HG03039 (cell line): ENCODE data around the gene ZMYM5.
"Not testable (repeated sequence)": the region's sequence is repeated elsewhere in the genome, so short reads cannot be mapped to it uniquely, and the experiment has no call there.

Experiments
- ATAC-seq: cut with Tn5 transposase; IDR thresholded peaks from one replicate; pipeline ENCODE4 v1.9.1; 2021; ENCODE audit warnings: mild to moderate bottlenecking, moderate library complexity; ENCODE audit not compliant: unreplicated experiment

Gene ZMYM5

DNA sequence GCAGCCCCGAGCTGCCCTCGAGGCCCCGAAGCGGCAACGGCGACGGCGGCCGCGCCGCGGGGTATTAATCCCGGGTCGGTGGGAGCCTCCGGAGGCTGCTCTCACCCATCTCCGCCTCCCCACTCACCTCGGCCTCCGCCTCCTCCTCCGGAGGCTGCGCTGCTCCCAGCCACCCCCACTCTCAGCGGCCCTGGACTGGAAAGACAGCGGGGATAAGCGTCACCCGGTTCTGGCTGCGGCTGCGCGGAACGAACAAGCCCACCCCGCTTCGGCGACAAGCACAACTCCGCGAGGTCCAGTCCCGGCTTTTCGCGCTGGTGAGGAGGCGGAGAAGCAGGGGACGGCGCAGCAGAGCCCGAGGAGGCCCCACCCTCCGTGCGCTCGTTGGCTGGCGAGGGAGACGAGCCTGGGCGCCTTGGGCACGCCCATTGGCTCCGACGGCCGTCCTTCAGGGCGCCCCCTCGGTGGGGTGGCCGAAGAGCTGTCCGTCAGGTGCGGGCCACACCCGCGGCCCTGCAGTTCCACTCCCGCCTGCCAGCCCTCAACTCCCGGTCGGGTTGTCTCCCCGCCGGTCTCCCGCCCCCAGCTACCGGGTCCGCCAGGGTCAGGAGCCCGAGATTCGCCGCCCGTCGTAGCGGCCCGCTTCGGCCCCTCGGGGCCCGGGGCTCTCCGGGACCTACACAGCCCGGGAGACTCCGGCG, at the start of gene ZMYM5:
ZMYM5 (minus strand) TSS at position 327 of the 701 bp plus-strand sequence. CDS start 11,469 bp downstream, outside the sequence.
- ATAC-seq: peak; percentile 87

DNA sequence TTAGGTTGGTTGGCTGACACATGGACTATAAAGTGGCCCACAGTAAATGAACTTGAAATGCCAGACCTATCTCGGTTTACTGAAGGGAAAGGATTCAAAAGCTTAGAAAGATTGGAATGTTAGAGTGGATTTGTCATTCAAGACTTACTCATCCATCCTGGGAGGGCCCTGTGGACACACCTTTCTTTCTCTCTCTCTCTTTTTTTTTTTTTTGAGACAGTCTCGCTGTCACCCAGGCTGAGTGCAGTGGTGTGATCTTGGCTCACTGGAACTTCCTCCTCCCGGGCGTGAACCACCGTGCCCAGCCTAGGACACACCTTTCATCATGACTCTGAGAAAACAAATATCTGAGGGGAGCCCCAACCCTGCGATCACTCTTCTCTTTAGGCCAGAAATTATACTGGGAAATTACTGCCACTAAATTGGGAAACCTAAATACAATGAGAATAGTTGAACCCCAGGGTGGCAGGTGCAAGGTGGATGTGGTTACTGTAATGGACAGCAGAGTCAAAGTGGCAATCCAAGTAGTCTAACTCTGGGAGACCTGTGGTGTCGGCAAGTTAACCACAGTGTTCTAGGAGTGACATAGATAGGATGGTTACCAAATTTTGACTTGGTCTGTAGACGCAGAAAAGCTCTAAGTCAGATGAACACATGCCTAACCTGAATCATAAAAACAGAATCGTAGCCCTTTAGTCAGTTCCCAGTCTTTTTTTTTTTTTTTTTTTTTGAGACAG, 47.1 kb upstream of the ZMYM5 start:
- no peak for ATAC-seq

DNA sequence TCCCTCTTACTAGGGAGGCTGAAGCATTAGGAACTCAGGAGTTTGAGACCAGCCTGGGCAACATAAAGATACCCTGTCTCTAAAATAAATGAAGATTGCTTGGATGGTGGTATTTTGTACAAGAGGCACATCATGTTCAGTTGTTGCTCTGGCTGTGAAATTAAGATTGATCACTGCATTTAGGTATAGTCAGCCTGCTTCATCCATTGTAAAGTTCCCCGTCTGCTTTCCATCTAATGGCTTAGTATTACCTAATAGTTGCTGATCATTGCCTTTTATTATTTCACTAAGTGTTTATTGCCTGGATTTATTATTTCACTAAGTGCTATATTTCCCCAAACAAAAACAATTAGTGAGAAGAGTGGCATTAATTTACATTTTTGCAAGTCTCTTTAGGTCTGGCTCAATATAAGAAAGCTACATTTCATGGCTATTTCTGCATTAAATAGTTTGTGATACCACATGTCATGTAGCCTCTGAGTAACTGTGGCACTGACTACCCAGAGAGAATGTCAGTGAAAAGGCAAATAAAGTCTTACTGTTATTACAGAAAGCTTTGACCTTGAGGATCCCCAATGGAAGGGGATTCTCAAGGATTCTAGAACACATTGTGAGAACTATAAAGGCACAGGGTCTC, 45.0 kb upstream of the ZMYM5 start:
- ATAC-seq: no peak

DNA sequence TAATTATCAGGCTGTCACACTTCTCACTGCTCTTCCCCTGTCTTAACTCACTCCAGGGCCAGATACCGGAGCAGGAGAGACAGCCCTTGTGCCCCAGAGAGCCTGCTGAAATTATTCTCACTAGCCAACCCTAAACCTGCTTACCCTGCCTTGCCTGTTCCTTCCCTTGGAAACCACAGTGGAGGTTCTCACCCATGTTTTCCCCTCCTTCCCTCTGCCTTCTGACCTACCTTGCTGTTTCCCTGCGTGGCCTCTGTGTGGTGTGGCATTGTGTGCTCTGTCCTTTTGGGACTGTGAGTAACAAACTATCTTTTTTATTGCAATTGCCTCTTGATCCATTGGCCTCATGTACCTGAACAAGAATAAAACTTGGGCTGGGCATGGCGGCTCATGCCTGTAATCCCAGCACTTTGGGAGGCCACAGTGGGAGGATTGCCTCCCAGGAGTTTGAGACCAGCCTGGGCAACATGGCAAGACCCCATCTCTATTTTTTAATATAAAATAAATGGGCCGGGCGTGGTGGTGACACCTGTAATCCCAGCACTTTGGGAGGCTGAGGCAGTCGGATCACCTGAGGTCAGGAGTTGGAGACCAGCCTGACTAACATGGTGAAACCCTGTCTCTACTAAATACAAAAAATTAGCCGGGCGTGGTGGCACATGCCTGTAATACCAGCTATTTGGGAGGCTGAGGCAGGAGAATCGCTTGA, 42.2 kb upstream of the ZMYM5 start:
- not testable (repeated sequence) for ATAC-seq

DNA sequence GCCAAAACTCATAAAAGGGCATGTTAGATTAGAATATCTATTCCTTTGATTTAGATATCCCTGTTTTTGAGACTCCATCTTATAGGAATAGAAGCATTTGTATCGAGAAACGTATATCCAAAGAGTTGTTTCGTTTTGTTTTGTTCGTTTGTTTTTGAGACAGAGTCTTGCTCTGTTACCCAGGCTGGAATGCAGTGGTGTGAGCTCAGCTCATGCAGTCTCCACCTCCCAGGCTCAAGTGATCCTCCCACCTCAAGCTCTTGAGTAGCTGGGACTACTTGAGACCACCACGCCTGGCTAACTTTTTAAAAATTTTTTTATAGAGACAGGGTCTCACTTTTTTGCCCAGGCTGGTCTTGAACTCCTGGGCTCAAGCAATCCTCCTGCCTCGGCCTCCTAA, 26.6 kb upstream of the ZMYM5 start:
- ATAC-seq: no peak

DNA sequence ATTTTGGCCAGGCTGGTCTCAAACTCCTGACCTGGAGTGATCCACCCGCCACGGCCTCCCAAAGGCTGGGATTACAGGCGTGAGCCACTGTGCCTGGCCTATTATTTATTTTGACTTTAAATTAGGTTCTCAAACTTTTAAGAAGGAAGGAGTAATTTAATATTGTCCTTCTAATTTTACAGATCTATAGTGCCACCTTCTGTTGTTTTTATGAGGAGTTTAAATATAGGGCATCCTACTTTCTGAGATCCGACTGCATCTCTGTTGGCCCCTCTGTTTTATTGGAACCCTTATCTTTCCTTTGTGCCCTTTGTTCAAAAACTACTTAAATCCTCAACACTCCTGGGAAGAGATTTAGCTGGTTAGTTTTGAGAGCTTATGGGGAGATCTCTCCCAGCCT, 25.4 kb upstream of the ZMYM5 start:
- no peak for ATAC-seq

DNA sequence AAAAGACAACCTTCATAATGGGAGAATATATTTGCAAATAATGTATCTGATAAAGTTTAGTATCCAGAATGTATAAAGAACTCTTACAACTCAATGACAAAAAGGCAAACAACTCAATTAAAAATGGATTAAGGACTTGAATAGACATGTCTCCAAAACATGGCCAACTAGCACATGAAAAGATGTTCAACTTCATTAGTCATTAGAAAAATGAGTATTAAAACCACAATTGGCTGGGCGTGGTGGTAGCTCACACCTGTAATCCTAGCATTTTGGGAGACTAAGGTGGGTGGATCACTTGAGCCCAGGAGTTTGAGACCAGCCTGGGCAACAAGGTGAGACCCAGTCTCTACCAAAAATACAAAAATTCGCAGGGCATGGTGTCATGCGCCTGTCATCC, 18.8 kb upstream of the ZMYM5 start:
- no peak for ATAC-seq

DNA sequence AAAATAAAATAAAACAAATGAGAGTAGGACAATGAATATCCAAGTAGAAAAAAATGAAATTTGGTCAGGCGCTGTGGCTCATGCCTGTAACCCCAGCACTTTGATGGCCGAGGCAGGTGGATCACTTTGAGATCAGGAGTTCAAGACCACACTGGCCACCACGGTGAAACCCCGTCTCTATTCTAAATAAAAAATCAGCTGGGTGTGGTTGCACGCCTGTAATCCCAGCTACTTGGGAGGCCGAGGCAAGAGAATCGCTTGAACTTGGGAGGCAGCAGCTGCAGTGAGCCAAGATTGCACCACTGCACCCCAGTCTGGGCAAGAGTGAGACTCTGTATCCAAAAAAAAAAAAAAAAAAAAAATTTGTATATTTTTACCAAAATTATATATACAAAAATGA, 18.2 kb upstream of the ZMYM5 start:
- no peak for ATAC-seq

DNA sequence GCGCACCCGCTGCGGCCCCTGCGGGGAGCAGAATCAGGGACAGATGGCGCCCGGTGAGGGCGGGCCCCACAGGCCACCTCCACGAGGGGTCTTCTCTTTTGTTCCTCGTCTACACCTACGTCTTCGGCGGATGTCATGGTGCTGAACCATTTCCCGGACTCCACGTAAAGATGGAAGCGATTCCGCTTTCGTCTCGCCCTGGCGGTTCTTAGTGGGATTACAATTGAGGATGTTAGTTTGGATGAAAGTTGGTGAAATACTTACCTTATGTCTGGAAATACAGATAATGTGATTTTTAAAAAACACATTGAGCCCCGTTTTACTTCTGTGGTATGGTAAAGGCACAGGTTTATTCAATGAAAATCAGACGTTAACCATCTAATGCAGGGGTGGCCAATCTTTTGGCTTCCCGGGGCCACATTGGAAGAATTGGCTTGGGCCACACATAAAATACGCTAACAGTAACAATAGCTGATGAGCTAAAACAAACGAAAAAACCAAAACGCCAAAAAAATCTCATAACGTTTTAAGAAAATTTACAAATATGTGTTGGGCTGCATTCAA, 1.4 kb upstream of the ZMYM5 start:
- no peak for ATAC-seq

DNA sequence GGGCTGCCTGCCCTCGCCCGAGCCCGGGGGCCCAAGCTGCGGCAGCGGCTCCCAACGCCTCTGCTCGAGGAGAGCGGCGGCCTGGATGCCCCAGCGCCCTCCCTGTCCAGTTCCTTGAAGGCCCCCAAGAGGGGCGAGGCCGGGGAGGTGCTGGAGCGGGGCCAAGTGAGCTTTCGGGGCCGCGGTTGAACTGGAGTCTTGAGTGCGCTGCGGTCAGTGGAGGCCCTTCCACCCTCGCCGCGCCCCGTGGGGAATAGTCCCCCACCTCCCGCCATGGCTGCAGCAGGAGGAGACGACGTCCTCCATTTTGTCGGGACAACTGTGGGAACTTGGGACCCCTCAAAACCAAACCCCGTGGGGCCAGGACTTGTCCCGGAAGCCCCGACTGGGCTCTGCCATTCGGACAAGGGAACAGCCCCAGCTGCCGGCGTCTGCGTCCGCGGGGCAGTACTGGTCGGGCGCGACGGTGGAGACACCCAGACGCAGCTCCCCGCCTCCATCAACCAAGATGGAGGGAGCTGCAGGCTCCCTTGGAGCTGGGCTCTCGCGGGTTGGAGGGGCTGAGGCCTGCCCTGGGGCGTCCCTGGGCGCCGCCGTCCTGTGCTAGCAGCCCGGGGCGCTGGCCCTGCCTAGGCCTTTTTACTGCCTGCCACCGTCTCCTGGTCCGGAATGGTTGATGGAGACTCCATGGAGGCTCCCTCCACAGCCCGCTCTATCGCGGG, 736 bp upstream of the ZMYM5 start:
- peak; percentile 22 for ATAC-seq

DNA sequence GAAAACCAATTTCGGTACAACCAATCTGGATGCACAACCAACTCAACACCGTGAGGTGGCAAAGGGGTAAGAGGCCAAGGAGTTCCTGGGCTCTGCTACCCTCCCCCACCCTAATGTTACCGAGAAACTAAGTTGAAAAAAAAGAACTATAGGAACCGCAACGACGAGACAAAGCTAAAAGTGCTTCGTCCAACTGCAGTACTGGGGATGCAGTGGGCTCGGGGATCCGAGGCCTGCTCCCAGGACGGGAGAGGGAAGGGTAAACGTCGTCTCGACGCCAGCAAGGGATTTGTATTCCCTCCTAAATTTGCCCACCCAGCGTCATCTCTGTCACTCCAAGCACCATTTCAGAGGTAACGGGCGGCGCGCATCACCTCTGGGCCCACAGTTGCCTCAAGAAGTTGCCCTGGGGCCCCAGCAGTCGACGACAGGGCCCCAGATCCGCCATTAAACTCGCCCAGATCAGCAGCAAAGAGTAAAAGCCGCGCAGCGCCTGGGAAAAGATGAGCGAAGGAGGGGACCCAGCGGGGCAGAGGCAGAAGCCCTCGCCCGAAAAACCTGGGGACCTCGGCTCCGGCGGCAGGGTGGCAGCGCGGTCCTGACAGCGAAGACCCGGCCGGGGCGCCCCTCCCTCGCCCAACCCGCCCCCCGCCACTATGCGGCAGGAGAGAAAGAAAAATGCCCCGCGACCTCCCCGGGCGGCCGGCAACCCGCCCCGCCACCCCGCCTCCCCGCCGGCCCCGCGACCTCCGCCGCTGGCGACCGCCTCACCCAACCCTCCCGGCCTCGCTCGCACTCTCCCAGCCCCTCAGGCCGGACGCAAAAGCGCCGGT, 752 bp downstream of the ZMYM5 start:
- no peak for ATAC-seq

DNA sequence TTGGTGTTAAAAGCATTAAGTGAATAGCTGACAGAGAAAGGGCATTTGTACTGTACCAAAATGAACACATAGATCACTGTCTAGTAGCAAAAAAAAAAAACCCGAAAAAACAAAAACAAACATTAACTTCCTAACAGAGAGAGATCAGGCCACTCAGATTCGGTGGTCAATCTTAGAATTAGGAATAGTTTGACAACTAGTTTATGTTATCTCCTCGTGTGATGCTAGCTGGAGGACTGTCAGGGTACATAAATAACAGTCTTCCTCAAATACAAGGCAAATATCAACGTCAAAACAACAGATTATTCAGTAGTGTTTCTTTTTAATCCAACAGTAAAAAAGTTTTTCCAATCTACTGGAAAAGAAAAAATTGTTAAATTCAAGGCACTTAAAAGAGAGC, 1.7 kb downstream of the ZMYM5 start:
- no peak for ATAC-seq

DNA sequence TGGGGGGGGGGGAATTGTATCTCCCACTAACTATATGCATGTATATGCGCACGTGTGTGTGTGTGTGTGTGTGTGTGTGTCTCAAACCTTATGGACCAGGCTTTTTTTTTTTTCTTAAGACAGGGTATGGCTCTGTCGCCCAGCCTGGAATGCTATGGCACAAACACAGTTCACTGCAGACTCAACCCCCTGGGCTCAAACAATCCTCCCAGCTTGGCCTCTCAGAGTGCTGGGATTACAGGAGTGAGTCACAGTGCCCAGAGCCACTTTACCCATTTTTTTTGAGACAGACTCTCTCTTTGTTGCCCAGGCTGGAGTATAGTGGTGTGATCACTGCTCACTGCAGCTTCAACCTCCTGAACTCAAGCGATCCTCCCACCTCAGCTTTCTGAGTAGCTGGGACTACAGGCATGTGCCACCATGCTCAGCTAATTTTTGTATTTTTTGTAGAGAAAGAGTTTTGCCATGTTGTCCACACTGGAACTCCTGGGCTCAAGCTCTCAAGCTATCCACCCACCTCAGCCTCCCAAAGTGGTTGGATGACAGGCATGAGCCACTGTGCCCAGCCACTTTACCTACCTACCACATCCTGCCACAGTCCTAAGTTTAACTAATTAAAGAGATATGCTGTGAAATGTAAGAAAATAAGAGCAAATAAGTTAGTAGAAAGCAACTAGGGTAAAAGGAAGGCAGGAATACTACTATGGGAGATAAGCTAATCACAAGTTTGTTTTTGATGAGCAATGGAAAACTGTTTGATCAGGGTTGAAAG, 2.4 kb downstream of the ZMYM5 start:
- no peak for ATAC-seq

DNA sequence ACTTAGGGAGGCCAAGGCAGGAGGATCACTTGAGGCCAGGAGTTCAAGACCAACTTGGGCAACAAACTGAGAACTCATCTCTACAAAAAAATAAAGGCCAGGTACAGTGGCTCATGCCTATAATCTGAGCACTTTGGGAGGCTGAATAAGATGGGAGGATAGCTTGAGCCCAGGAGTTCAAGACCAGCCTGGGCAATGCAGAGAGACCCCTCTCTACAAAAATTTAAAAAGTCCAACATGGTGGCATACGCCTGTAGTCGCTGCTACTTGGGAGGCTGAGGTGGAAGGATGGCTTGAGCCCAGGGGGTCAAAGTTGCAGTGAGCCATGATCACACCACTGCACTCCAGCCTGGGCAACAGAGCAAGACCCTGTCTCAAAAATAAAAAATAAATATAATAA, 5.8 kb downstream of the ZMYM5 start:
- not testable (repeated sequence) for ATAC-seq

DNA sequence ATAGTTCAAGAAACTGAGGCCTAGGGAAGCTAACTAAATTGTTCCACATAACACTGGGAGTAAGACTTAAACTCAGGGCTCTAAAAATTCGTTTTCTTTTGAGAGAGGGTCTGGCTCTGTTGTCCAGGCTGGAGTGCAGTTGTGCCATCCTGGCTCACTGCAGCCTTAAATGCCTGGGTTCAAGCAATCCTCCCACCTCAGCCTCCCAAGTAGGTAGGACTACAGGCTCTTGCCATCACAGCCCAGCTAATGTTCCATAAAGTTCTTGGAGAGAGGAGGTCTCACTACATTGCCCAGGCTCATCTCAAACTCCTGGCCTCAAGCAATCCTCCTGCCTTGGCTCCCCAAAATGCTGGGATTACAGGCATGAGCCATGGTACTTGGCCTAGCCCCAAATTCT, 10.7 kb downstream of the ZMYM5 start:
- ATAC-seq: no peak

DNA sequence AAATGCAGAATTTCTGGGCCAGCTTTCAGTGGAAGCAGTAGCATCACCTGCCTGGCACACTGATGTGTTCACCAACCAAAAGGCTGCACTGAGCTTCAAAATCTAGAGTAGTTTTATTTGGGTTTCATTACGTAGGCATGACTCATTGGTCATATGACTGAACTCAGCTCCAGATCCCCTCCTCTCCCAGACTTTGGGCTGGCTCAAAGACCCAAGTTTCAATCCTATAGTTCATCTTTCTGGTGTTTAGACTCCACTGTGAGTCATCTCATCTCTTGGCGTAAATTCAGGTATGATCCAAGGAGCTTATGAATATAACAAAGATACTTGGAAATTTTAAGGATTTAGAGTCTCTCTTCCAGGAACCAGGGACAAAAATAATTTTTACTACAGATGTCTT, 17.7 kb downstream of the ZMYM5 start:
- ATAC-seq: no peak

DNA sequence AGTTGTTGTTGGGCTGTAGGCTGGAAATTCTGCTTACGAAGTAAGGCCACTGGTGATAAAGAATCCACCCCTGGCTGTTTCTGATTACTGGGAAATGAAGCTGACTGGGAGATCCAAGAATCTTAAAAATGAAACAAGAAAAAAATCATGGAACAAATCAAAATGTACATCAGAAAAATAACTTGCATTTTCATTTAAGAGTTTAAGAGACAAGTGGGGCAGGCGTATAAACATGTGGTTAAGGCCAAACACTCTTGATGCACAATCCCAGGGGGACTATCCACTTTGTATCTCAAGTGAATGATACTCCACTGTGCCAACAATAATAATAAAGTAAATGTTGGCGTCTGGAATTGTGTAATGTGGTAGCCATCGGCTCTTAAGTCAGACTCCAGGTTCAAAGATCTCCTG, 24.6 kb downstream of the ZMYM5 start:
- ATAC-seq: no peak

DNA sequence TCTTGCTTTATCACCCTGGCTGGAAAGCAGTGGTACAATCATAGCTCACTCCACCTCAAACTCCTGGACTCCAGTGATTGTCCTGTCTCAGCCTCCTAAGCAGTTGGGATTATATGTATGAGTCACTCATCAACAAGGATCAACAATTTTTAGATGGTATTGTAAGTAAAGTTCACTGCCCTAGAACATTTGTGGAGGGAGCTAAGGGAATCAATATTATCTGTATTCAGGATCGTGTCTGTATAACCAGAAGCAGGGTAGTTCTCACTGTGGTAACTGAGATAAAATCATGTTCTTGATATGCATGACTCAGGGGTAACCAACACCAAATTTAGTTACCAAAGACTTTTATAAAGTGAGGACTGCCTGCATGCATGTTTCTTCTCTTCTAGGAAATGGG, 27.0 kb downstream of the ZMYM5 start:
- ATAC-seq: no peak

DNA sequence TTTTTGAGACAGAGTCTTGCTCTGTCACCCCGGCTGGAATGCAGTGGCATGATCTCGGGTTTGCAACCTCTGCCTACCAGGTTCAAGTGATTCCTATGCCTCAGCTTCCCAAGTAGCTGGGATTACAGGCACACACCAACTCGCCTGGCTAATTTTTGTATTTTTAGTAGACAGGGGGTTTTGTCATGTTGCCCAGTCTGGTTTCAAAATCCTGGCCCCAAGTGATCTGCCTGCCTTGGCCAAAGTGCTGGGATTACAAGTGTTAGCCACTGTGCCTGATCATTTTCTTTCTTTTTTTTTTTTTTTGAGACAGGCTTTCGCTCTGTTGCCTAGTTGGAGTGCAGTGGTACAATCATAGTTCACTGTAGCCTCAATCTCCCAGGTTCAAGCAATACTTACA, 28.7 kb downstream of the ZMYM5 start:
- ATAC-seq: no peak
